Epithelial cell of prostate (primary cell): Measurements from ENCODE around the gene ACVR1B.
"Not testable (repeated sequence)": the region's sequence is repeated elsewhere in the genome, so short reads cannot be mapped to it uniquely, and the experiment has no call there.

Experiments used
- DNase-seq: peaks from one replicate; pipeline ENCODE4 v3.0.0-alpha.2; 2011; ENCODE audit warnings: low read depth, low spot score
- H3K27ac ChIP-seq: fragments of 450-650 bp; 2 replicates; pipeline ENCODE4 v1.5.1; 2017; ENCODE audit warnings: mild to moderate bottlenecking

Gene ACVR1B

DNA sequence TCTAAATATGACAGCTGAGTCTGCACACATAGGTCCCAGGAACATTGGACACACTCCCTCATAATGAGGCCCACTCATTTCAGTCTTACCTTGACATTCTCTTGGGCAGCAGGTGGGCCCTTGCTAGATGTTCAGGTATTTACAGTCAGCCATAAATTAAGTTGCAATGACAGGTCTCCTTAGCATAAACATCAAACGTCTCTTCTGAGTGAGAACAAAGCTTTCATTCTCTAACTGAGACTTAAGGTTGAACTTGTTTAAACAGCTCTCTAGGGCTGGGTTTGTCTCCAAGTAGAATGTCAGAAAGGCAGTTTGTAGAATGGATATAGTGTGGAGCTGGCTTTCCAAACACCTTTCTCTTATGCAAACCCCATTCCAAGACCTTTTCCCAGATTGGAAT, 10.3 kb downstream of the ACVR1B start:
- peak; percentile 49 for DNase-seq
- H3K27ac ChIP-seq = peak overlapping the region; percentile 35

GRCh38 chr12:51962737-51963136, 11.2 kb downstream of the ACVR1B start:
- peak overlapping the region; percentile 35 for H3K27ac ChIP-seq
- DNase-seq = no peak

DNA sequence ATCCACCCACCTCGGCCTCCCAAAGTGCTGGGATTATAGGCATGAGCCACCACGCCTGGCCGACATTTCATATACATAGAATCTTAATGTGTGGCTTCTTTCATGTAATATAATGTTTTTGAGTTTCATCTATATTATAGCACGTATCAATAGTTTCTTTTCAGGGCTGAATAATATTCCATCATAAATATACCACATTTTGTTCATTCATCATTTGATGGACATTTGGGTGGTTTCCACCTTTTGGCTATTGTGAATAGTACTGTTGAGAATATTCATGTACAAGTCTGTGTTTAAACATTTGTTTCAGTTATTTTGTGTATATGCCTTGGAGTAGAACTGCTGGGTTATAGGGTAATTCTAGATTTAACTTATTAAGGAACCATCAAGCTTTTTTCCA, 12.0 kb downstream of the ACVR1B start:
- DNase-seq = no peak
- no peak overlapping the region for H3K27ac ChIP-seq

DNA sequence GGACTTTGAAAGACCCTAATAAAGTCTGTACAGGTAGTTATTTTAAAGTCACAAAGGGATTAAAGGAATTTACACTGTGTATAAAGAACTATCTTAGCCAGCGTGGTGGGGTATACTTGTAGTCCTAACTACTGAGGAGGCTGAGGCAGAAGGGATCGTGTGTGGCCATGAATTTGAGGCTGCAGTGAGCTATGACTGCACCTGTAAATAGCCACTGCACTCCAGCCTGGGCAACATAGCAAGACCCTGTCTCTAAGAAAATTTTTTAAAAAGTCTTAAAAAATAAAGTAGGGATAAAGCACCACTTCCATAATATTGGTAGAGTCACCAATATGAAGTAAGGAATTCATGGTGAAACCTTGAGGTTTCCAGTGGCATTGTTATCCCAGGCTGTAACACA, 18.1 kb downstream of the ACVR1B start:
- H3K27ac ChIP-seq = no peak overlapping the region
- DNase-seq = no peak

GRCh38 chr12:51970904-51971646, 19.6 kb downstream of the ACVR1B start:
- peak overlapping the region; percentile 71 for H3K27ac ChIP-seq
- peak; percentile 59 for DNase-seq

DNA sequence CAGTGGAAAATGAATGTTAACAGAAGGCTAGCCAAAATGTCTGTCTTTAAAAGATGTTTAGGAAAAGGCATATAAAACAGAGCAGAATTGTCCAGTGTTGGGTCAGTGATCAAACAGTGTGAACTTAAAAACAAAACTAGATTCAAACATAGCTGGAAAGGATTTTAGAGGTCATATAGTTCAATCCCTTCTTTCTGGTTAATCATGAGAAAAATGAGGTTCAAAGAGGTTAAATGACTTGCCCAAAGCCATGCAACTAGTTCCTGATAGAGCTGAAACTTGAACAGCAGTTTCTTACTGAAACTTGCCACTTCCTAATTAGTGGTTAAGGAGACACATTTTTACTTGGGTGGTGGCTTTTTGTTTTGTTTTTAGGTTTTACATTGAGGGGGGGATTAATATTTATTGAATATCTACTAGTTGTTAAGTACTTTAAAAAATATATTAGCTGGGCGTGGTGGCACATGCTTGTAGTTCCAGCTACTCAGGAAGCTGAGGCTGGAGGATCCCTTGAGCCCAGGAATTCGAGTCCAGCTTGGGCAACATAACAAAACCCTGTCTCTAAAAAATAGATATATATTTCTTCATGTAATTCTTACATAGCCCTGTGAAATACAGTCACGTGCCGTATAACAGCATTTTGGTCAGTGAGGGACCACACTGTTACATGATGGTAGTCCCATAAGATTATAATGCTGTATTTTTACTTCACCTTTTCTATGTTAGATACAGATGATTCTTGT, 20.4 kb downstream of the ACVR1B start:
- H3K27ac ChIP-seq = peak overlapping the region; percentile 71
- DNase-seq = no peak

DNA sequence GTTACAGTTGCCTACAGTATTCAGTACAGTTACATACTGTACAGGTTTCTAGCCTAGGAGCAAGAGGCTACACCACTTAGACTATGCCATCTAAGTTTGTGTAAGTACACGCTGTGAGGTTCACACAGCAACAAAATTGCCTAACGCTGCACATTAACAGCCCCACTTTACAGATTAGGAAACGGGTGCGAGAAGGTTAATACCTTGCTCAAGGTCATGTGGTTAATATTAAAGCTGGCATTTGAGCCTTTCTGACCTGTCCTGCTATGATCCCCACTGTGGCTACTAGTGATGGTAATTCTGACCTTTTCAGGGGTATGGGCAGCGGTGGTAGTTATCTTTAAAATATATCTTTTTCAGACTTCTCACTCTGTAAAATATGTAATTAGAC, 20.9 kb downstream of the ACVR1B start:
- DNase-seq = no peak
- peak overlapping the region; percentile 71 for H3K27ac ChIP-seq

GRCh38 chr12:51972849-51973273, 21.4 kb downstream of the ACVR1B start:
- DNase-seq = no peak
- peak overlapping the region; percentile 71 for H3K27ac ChIP-seq

GRCh38 chr12:51973560-51973959, 22.1 kb downstream of the ACVR1B start:
- no peak overlapping the region for H3K27ac ChIP-seq
- no peak for DNase-seq

DNA sequence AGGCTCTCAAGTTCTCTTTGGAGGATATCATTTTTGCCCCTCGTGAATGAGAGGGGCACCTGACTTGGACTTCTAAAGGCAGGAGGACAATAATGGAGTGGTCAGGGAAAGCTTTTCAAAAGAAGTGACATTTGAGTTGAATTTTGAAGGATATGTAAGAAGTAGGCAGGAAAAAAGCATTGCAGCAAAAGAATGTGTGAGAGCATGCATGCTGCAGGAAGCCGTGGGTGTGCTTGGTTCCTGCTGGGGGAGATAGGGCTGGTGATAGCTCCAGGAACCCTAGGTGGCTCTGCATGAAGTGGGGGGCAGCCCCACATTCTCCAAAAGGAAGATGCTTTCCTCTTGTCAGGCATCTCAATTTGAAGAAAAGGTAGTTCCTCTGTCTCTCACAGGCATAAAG, 23.1 kb downstream of the ACVR1B start:
- no peak for DNase-seq
- no peak overlapping the region for H3K27ac ChIP-seq

GRCh38 chr12:51975196-51975595, 23.7 kb downstream of the ACVR1B start:
- no peak overlapping the region for H3K27ac ChIP-seq
- no peak for DNase-seq

- no peak for DNase-seq
- no peak overlapping the region for H3K27ac ChIP-seq
Observed at GRCh38 chr12:51976376-51977160, 25.1 kb downstream of the ACVR1B start.

DNA sequence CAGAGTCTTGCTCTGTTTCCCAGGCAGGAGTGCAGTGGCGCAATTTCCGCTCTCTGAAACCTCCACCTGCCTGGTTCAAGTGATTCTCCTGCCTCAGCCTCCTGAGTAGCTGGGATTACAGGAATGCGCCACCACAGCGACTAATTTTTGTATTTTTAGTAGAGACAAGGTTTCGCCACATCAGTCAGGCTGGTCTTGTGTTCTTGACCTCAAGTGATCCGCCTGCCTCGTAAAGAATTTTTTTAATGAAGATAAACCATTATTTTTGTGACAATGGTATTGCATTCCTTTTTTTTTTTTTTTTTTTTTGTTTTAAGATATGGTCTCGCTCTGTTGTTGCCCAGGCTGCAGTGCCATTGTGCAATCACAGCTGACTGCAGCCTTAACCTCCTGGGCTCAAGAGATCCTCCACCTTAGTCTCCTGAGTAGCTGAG, 25.8 kb downstream of the ACVR1B start:
- no peak overlapping the region for H3K27ac ChIP-seq
- DNase-seq = no peak

GRCh38 chr12:51979306-51979705, 27.8 kb downstream of the ACVR1B start:
- H3K27ac ChIP-seq, DNase-seq: not testable (repeated sequence)

GRCh38 chr12:51980051-51980808, 28.7 kb downstream of the ACVR1B start:
- DNase-seq = no peak
- H3K27ac ChIP-seq = no peak overlapping the region

DNA sequence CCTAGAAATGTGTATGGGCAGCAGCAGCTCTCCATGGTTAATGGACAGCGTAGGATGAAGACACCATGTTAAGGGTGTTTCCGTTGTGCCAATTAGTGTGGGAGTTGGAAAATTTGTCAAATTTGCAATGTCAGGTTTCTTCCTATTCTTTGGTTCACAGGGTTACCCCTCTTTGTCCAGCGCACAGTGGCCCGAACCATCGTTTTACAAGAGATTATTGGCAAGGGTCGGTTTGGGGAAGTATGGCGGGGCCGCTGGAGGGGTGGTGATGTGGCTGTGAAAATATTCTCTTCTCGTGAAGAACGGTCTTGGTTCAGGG, 29.3 kb downstream of the ACVR1B start:
- H3K27ac ChIP-seq = no peak overlapping the region
- no peak for DNase-seq

- no peak overlapping the region for H3K27ac ChIP-seq
- DNase-seq = no peak
Observed at GRCh38 chr12:51984657-51985056, 33.2 kb downstream of the ACVR1B start.

- H3K27ac ChIP-seq = no peak overlapping the region
- no peak for DNase-seq
Observed at GRCh38 chr12:51985154-51985835, 33.8 kb downstream of the ACVR1B start.

DNA sequence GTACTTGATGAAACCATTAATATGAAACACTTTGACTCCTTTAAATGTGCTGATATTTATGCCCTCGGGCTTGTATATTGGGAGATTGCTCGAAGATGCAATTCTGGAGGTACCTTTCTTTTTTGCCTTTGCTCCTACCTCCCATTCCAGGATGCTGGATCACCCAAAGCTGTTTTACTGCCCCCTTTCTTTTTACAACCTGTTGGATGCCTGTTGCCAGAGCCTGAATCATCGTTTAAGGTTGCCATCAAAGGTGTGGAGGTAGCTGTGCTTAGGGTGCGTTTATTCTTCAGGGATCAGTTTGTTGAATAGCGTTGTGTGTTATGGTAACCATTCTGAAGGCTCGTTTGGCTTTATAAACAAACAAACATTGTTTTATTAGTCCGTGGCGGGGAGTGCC, 35.3 kb downstream of the ACVR1B start:
- no peak for DNase-seq

GRCh38 chr12:51992246-51992645, 40.7 kb downstream of the ACVR1B start:
- no peak for DNase-seq
- no peak overlapping the region for H3K27ac ChIP-seq

More for the DNA sequence above, 35.3 kb downstream of the ACVR1B start:
- H3K27ac ChIP-seq = no peak overlapping the region
